H54 (cell line): ENCODE measurements around the gene HLX.

Experiments
- DNase-seq: peaks from one replicate; pipeline ENCODE4 v3.0.0; 2011; ENCODE audit warnings: low spot score, mixed read lengths; ENCODE audit not compliant: insufficient read length
- FAIRE-seq: peaks from 3 replicates; lab custom pipeline; 2011; peaks lifted over from hg19 to GRCh38; lab: Jason Lieb, UNC
- POLR2A ChIP-seq: IDR thresholded peaks from 2 replicates; pipeline ENCODE4 v1.6.1; 2011; ENCODE audit warnings: low read depth, mild to moderate bottlenecking, low read length

HLX gene

GRCh38 chr1:220896092-220896491 lies 16.8 kb downstream of the HLX start:
- FAIRE-seq, result no peak

GRCh38 chr1:220900842-220901241 lies 21.6 kb downstream of the HLX start:
- no peak for FAIRE-seq
- TF ChIP-seq POLR2A, result no peak
- no peak for DNase-seq

More at GRCh38 chr1:220896092-220896491, 16.8 kb downstream of the HLX start:
- DNase-seq, result no peak
- no peak for TF ChIP-seq POLR2A

- FAIRE-seq, result no peak
- TF ChIP-seq POLR2A, result no peak
These were observed 22.6 kb downstream of the HLX start for GRCh38 chr1:220901881-220902280.

DNA sequence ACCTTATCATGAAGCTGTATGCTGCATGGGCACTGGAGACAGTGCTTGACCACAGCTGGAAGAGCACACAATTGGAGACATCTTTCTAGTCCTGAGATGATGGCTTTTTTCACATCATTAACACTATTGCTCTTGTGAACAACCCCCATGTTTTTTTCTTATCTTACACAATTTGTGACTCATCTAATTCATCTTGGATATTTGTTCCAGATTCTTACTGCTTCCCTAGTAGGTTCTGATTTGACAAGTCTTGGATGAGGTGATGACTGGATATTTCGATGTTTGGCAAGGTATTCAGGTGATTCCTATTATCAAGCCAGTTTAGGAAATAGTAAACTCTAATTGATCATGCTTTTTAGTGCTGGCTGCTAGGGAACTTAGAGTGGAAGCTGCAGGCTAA lies 23.7 kb downstream of the HLX start:
- DNase-seq (no peak), FAIRE-seq (no peak)
- no peak for TF ChIP-seq POLR2A

More at GRCh38 chr1:220901881-220902280, 22.6 kb downstream of the HLX start:
- DNase-seq, result no peak

GRCh38 chr1:220904876-220905275 lies 25.6 kb downstream of the HLX start:
- no peak for FAIRE-seq
- TF ChIP-seq POLR2A, result no peak
- no peak for DNase-seq

DNA sequence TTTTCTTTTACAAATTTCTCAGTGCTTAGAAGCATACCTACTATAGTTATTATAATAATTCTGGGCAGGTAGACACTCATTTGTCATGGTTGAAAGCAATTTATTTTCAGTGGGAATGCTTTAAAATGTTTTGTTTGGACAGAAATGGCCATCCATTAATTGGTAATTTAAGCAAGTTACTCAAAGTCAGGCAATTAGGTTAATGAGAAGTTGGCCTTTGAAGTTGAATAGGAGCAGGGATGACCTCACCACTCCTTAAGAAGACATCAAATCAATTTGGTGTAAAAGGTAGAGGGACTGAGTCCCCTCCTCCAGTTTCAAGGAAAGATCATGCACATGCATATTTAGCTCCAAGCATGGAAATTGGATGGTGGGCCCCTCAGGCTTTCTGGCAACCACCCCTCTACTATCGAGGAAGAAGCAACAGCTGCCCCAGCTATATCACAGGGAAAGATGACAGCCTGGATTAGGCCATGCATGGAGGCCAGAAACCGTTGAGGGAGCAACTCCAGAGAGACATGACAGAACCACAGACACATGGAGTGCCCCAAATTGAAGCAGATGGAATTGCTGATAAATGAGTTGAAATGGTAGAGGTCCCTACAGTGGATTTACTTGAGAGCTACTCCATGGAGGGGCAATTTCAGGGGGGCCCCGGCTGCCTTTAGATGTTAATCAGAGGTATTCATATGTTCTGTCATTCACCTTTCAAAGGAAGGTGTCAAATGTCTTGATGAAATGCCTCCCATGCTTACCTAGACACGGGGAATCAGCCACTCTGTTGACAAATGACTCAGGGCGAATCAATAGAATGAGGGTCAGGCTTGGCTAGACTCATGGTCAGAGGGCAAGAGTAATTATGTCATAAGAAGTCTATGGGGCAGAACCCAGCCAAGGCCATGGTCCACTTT lies 26.7 kb downstream of the HLX start:
- DNase-seq, result no peak
- no peak for FAIRE-seq
- TF ChIP-seq POLR2A, result no peak

GRCh38 chr1:220906561-220907334 lies 27.5 kb downstream of the HLX start:
- DNase-seq, result peak; percentile 34
- FAIRE-seq, result no peak

GRCh38 chr1:220908757-220909156 lies 29.5 kb downstream of the HLX start:
- no peak for DNase-seq
- FAIRE-seq, result no peak
- TF ChIP-seq POLR2A, result no peak

More at GRCh38 chr1:220906561-220907334, 27.5 kb downstream of the HLX start:
- no peak for TF ChIP-seq POLR2A

- no peak for TF ChIP-seq POLR2A
- FAIRE-seq, result no peak
- no peak for DNase-seq
These were observed 30.8 kb downstream of the HLX start for GRCh38 chr1:220910021-220910420.

DNA sequence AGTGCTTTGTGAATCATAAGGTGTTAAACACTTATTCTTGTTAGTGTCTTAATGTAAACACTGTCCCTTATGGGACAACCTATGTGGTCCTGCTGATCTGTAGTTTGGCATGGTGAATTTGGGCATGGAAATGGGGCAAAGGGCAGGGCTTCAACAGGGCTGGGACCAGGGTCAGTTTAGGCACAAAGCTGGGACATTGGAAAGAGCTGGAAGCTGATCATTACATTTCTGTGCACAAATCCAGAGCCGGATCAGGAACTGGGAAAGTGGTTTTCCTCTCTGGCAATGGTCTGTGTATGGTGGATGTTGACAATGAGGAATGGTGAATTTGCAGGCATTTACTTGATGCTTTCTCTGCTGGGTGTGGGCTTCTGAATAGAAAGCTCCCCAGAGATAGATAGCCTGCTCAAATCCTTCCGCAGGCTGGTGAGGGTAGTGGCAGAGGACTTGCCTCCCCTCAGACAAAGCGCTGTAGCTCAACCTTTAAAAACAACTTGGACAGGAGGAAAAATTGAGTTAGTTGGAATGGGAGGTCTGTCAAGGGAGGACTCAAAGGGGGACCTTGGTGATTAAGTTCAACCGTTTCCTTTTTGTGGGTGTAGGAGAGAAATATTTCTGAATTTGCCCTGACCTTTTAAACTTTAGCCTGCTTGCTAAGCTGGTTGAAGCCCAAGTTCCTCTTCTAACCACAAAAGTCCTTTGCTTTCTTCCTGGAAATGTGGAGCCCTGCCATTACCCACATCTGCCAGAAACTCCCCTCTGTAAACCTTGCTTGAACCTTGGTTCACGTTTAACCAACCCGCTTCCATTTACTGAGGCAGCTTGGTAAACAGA lies 35.3 kb downstream of the HLX start:
- FAIRE-seq, result no peak
- DNase-seq, result no peak
- no peak for TF ChIP-seq POLR2A

GRCh38 chr1:220915117-220915440 lies 35.8 kb downstream of the HLX start:
- no peak for DNase-seq
- no peak for FAIRE-seq
- TF ChIP-seq POLR2A, result no peak

DNA sequence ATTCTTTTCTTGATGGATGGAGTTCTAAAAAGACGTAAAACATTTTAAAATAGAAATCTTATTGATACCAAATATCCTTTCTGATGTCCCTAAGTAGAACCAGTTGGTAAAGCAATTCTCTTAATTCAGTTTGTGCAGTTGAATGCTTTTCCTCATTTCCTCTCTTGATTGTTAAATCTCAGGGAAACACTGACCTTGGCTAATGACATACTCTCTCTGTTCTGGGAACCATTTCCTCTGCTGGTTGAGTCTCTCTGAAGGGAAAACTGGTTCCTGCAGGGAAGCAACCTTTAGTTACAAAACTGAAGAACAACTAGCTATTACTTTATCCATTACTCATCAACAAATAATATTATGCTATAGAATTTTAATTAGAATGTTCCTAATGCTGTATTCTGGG lies 36.7 kb downstream of the HLX start:
- DNase-seq (no peak), FAIRE-seq (no peak)
- no peak for TF ChIP-seq POLR2A

- TF ChIP-seq POLR2A, result no peak
- DNase-seq, result no peak
- FAIRE-seq, result no peak
These were observed 37.9 kb downstream of the HLX start for GRCh38 chr1:220917101-220917500.
